Tibial nerve (tissue), 4 donors: Measurements from ENCODE around the gene PRDM5. TPM values are rescaled to one million over a fixed set of nuclear protein-coding genes. Genes with fewer than 3 reads are reported as not detected.
A peak's percentile ranks its signal among the peaks of the same experiment; 100 is the strongest.

ENCODE experiments used
- DNase-seq, 2 donors: peaks; one replicate each; pipeline ENCODE4 v3.0.0-alpha.2; 2019; ENCODE audit warnings: low spot score in 2 of 2
- H3K27ac ChIP-seq, 4 donors: fragments of 200-600 bp; sonication (generic) in 3 of 4; one replicate each; pipeline ENCODE4 v1.5.1; 2017 to 2019; ENCODE audit warnings: mild to moderate bottlenecking in 1 of 4
- H3K27me3 ChIP-seq, 2 donors: fragments of 200-600 bp; sonication (generic) in 1 of 2; one replicate each; pipeline versions ENCODE4 v1.5.1 to v1.6.0; 2017 to 2019
- H3K36me3 ChIP-seq, 3 donors: fragments of 200-600 bp; sonication (generic); one replicate each; pipeline ENCODE4 v1.5.1; 2018 to 2019
- H3K4me1 ChIP-seq, 4 donors: fragments of 200-600 bp; sonication (generic) in 3 of 4; one replicate each; pipeline ENCODE4 v1.5.1; 2017 to 2019
- H3K4me3 ChIP-seq, 4 donors: fragments of 200-600 bp; sonication (generic) in 3 of 4; one replicate each; pipeline ENCODE4 v1.5.1; 2017 to 2019; ENCODE audit warnings: mild to moderate bottlenecking in 1 of 4, moderate library complexity in 1 of 4
- H3K9me3 ChIP-seq, 4 donors: fragments of 200-600 bp; sonication (generic) in 3 of 4; one replicate each; pipeline ENCODE4 v1.5.1; 2017 to 2019
- CTCF ChIP-seq, 5 experiments: fragments of 200-600 bp in 3 of 5; fragments of 450-650 bp in 2 of 5; sonication (generic) in 3 of 5; IDR thresholded peaks; one replicate each; pipeline ENCODE4 v1.5.1; 2016 to 2019; ENCODE audit warnings: antibody characterized with exemption in 5 of 5, mild to moderate bottlenecking in 3 of 5, moderate library complexity in 2 of 5
- EP300 ChIP-seq, 2 donors: sonication (generic); formaldehyde crosslinking; IDR thresholded peaks; one replicate each; pipeline ENCODE4 v1.6.1; 2017; ENCODE audit warnings: antibody characterized with exemption in 2 of 2, mild to moderate bottlenecking in 1 of 2
- POLR2A ChIP-seq, 2 donors: fragments of 450-650 bp; IDR thresholded peaks; one replicate each; pipeline ENCODE4 v1.6.1; 2017; ENCODE audit warnings: antibody characterized with exemption in 2 of 2, mild to moderate bottlenecking in 2 of 2, moderate library complexity in 2 of 2
- WGBS, 2 donors: methylation state at CpG; one replicate each; pipeline ENCODE4 v1.1.5; 2018; 5-methylcytosine and 5-hydroxymethylcytosine counted together
- total RNA-seq, 4 donors: library from RNA; depleted of rRNA; stranded (reverse); fragments of >200 nt; gene quantifications; one replicate each; pipeline ENCODE4 v1.1.0, GENCODE V29; 2016

Gene PRDM5
- total RNA-seq, 4 donors from 2014 or later = 18.9 to 46.3 (median 31.1) TPM

- DNase-seq = peak; percentile 19 to 53
- peaks cover 0 to 40% (median 4%) of the 10 kb centered on the region in 4 donors for H3K4me1 ChIP-seq
- peak overlapping the region; percentile 81 to 96 (median 88) for H3K27ac ChIP-seq
- no peaks in the 10 kb centered on the region for H3K27me3 ChIP-seq
- TF ChIP-seq POLR2A (IDR thresholded peaks at IDR 0.05) (peak in 1 of 2 donors; percentile 52), EP300 (IDR thresholded peaks at IDR 0.05) (peak in 1 of 2 donors; percentile 80), CTCF (IDR thresholded peaks at IDR 0.05) (no peak)
- peak overlapping the region; percentile 60 to 85 (median 74) for H3K4me3 ChIP-seq
- no peaks in the 10 kb centered on the region for H3K36me3 ChIP-seq
- 4% methylated on average over 27 to 35 of the region's 51 CpGs for WGBS, 2 donors
- no peaks in the 10 kb centered on the region for H3K9me3 ChIP-seq
Measured at GRCh38 chr4:120921456-120922380, 808 bp downstream of the PRDM5 start.

- Histone ChIP-seq H3K4me1 (peaks cover 0 to 41% (median 4%) of the 10 kb centered on the region in 4 donors), H3K36me3 (no peaks in the 10 kb centered on the region), H3K27ac (no peak overlapping the region), H3K9me3 (no peaks in the 10 kb centered on the region), H3K27me3 (no peaks in the 10 kb centered on the region), H3K4me3 (no peak overlapping the region)
- no peak for TF ChIP-seq POLR2A (IDR thresholded peaks at IDR 0.05)
- no peak for TF ChIP-seq CTCF (IDR thresholded peaks at IDR 0.05)
- no peak for TF ChIP-seq EP300 (IDR thresholded peaks at IDR 0.05)
- WGBS, 2 donors = 89 to 91% methylated on average over 2 of the region's 2 CpGs
- DNase-seq = no peak
Measured at GRCh38 chr4:120920666-120921065, 1.9 kb downstream of the PRDM5 start.

- Histone ChIP-seq H3K36me3 (no peaks in the 10 kb centered on the region), H3K4me1 (peaks cover 0 to 41% (median 4%) of the 10 kb centered on the region in 4 donors), H3K27me3 (no peaks in the 10 kb centered on the region), H3K4me3 (no peak overlapping the region), H3K27ac (peak overlapping the region in 2 of 4 donors; percentile 26 to 38), H3K9me3 (no peaks in the 10 kb centered on the region)
- no peak for TF ChIP-seq POLR2A (IDR thresholded peaks at IDR 0.05)
- no peak for DNase-seq
- WGBS, 2 donors = 95% methylated on average over 1 of the region's 1 CpG
Measured at GRCh38 chr4:120919358-120919757, 3.2 kb downstream of the PRDM5 start.

- Histone ChIP-seq H3K4me1 (peaks cover 0 to 41% (median 4%) of the 10 kb centered on the region in 4 donors), H3K4me3 (no peak overlapping the region), H3K36me3 (peaks cover 0 to under 1% (median 0%) of the 10 kb centered on the region in 3 donors), H3K27ac (peak overlapping the region in 2 of 4 donors; percentile 26 to 38), H3K9me3 (no peaks in the 10 kb centered on the region), H3K27me3 (no peaks in the 10 kb centered on the region)
- TF ChIP-seq POLR2A (IDR thresholded peaks at IDR 0.05) (no peak), CTCF (IDR thresholded peaks at IDR 0.05) (no peak), EP300 (IDR thresholded peaks at IDR 0.05) (no peak)
- DNase-seq = no peak
- 23 to 38% methylated on average over 2 of the region's 2 CpGs for WGBS, 2 donors
Measured at GRCh38 chr4:120918788-120919187, 3.7 kb downstream of the PRDM5 start.

- no peak overlapping the region for H3K4me3 ChIP-seq
- no peak for DNase-seq
- TF ChIP-seq POLR2A (IDR thresholded peaks at IDR 0.05) = no peak
- no peak for TF ChIP-seq CTCF (IDR thresholded peaks at IDR 0.05)
- TF ChIP-seq EP300 (IDR thresholded peaks at IDR 0.05) = no peak
- peaks cover 0 to 8% (median 0%) of the 10 kb centered on the region in 3 donors for H3K36me3 ChIP-seq
- peaks cover 0 to 35% (median 4%) of the 10 kb centered on the region in 4 donors for H3K4me1 ChIP-seq
- no peaks in the 10 kb centered on the region for H3K9me3 ChIP-seq
- WGBS, 2 donors = 57 to 82% methylated on average over 2 of the region's 2 CpGs
- H3K27me3 ChIP-seq = no peaks in the 10 kb centered on the region
- H3K27ac ChIP-seq = no peak overlapping the region
Measured at GRCh38 chr4:120918092-120918491, 4.4 kb downstream of the PRDM5 start.
